Ovary (tissue), 3 donors: Measurements from ENCODE around the gene ZSCAN20.

Source experiments
- CTCF ChIP-seq, 3 donors: fragments of 450-650 bp in 2 of 3; fragments of 200-600 bp in 1 of 3; IDR thresholded peaks; one replicate each; pipeline versions ENCODE4 v1.5.1 to v1.8.0; 2016 to 2022; ENCODE audit warnings: antibody characterized with exemption in 3 of 3, mild to moderate bottlenecking in 1 of 3
- EP300 ChIP-seq: sonication (generic); formaldehyde crosslinking; IDR thresholded peaks from one replicate; pipeline ENCODE4 v1.6.1; 2017; ENCODE audit warnings: antibody characterized with exemption
- POLR2A ChIP-seq: fragments of 450-650 bp; IDR thresholded peaks from one replicate; pipeline ENCODE4 v1.6.1; 2017; ENCODE audit warnings: antibody characterized with exemption, mild to moderate bottlenecking, moderate library complexity
- donor health status: DM: no; HTN: no; CAD: no.

- TF ChIP-seq CTCF (IDR thresholded peaks at IDR 0.05) (no peak), POLR2A (no peak), EP300 (no peak)
These were observed 27.3 kb upstream of the ZSCAN20 start for GRCh38 chr1:33445108-33445507.
